GM12801 (cell line): Measurements from ENCODE around the gene HTT.

Source experiments
- CTCF ChIP-seq: IDR thresholded peaks from one replicate; pipeline ENCODE4 v1.5.1; 2011; ENCODE audit warnings: control low read depth; ENCODE audit not compliant: insufficient read length; ENCODE audit errors: extremely low read depth

Gene HTT

GRCh38 chr4:3067473-3068001 is 6.9 kb upstream of the HTT start:
- TF ChIP-seq CTCF: no peak

GRCh38 chr4:3069661-3070199 is 4.8 kb upstream of the HTT start:
- no peak for TF ChIP-seq CTCF

DNA sequence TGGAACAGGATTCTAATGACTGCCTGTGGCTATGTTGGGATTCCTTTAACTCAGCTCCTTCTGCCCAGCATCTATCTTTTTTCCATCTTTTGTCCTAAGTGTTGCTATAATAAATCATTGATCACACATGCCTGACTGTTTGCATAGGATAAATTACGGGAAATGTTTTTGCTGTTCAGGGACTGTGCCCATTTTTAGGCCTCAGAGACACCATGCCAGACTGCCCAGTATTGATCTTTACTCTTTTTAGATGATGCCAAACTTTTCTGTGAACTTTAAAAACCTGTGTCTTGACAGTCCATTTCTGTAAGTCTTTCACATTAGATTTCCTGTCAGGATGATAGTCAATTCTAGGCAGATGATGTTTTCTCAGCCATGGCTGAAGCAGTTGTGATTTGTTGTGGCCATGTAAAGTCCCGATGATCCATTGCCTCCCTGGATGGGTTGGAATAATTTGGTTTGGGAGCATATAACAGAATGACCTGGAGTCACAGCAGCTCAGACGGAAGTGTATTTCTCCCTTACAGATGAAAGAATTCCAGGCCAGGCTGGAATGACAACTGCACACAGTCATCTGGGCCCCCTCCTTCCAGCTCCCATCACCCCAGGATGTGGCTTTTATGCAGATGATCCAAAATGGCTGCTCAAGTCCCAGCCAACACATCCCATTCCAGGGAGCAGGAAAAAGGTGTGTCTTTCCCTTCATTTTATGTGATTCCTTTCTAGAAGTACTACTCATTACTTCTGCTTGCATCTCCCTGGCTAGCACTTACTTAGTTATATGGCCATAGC is 3.6 kb upstream of the HTT start:
- no peak for TF ChIP-seq CTCF

- no peak for TF ChIP-seq CTCF
Observed at GRCh38 chr4:3071811-3072210, 2.7 kb upstream of the HTT start.

- no peak for TF ChIP-seq CTCF
Observed at GRCh38 chr4:3073158-3074077, 1.1 kb upstream of the HTT start.

- no peak for TF ChIP-seq CTCF
Observed at GRCh38 chr4:3074846-3075651, 568 bp downstream of the HTT start.

DNA sequence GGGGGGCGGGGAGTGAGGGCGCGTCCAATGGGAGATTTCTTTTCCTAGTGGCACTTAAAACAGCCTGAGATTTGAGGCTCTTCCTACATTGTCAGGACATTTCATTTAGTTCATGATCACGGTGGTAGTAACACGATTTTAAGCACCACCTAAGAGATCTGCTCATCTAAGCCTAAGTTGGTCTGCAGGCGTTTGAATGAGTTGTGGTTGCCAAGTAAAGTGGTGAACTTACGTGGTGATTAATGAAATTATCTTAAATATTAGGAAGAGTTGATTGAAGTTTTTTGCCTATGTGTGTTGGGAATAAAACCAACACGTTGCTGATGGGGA is 1.1 kb downstream of the HTT start:
- TF ChIP-seq CTCF: no peak
